Measurements from ENCODE around the gene TGM3.

DNA sequence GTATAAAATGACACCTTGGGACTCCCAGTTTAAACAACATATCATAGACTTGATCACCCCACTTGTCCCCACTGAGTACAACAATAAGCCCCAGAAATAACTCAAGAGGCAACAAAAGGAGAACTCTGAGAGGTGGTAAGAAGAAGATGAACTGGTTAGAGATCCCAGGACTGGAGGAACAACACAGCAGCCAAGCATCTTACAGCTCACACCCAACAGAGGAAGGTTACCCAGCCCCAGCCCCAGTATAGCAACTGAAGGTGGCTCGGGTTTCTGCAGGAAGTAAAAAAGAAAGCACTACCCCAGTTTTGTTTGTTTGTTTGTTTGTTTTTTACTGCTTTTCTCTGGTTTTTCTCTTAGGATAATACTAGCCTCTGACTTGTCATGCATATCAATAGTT is 67.8 kb downstream of the TGM3 start:
- no peak for TF ChIP-seq TAF1 (IDR thresholded peaks at IDR 0.05; ENCODE audit: borderline replicate concordance, insufficient read depth, low read length)
- no peak for TF ChIP-seq POLR2AphosphoS5 (IDR thresholded peaks at IDR 0.05; ENCODE audit: low read depth, low read length)
